ENCODE measurements around the gene SLC39A11. TPM values are rescaled to one million over a fixed set of nuclear protein-coding genes. Genes with fewer than 3 reads are reported as not detected.
A peak's percentile ranks its signal among the peaks of the same experiment; 100 is the strongest.

The SLC39A11 gene
- 10 to 100 TPM; 27.8 to 39.6 TPM for total RNA-seq

- Histone ChIP-seq H3K4me3 (peak within 1 kb of the TSS; percentile 63 to 78), H3K4me1 (peaks cover 28% of the 10 kb centered on the region), H3K9me3 (no peaks in the 10 kb centered on the region), H3K27me3 (no peaks in the 10 kb centered on the region), H3K27ac (peak within 1 kb of the TSS; percentile 29 to 70 (median 50)), H3K36me3 (replicated peaks in 1 of 2; ENCODE audit: insufficient read depth in 1 of 2, low read depth in 2 of 2) (no peaks in the 10 kb centered on the region)
- intact Hi-C loops (cut with DNase I): no loop called here
- ATAC-seq: peak; percentile 99
- DNase-seq: peak; percentile 92 to 95 (median 93)
- WGBS, 2 donors: 2 to 14% methylated on average over 18 to 23 of the region's 23 CpGs
- TF ChIP-seq POLR2A (IDR thresholded peaks at IDR 0.05) (peak in 2 of 3 donors; percentile 61 to 64), CTCF (IDR thresholded peaks at IDR 0.05) (peak in 3 of 7 experiments; percentile 7 to 30 (median 25))
These were observed at the start of gene SLC39A11 for GRCh38 chr17:73092523-73093135. Gene SLC39A11, minus strand, starts transcription at chr17:73092688. Its CDS starts 3,924 bp downstream, at chr17:73088764.

GRCh38 chr17:73141411-73141810, 48.9 kb upstream of the SLC39A11 start:
- H3K4me1 ChIP-seq: no peaks in the 10 kb centered on the region
- peaks cover 0 to 6% (median 0%) of the 10 kb centered on the region in 3 donors for H3K9me3 ChIP-seq
- peak overlapping the region in 1 of 4 donors; percentile 53 for H3K27ac ChIP-seq
- intact Hi-C loops (cut with DNase I): no loop called here
- no peaks in the 10 kb centered on the region for H3K27me3 ChIP-seq
- WGBS, 2 donors: 84 to 91% methylated on average over 6 of the region's 6 CpGs
- no peak overlapping the region for H3K4me3 ChIP-seq
- no peak for ATAC-seq
- no peak for TF ChIP-seq CTCF (IDR thresholded peaks at IDR 0.05)
- H3K36me3 ChIP-seq (replicated peaks in 1 of 2; ENCODE audit: insufficient read depth in 1 of 2, low read depth in 2 of 2): no peaks in the 10 kb centered on the region
- peak in 1 of 4 donors; percentile 17 for DNase-seq

- ATAC-seq: no peak
These were observed 48.1 kb upstream of the SLC39A11 start for GRCh38 chr17:73140566-73140965.

GRCh38 chr17:73139296-73139695, 46.8 kb upstream of the SLC39A11 start:
- intact Hi-C loops (cut with DNase I): no loop called here
- ATAC-seq: no peak
- no peak for DNase-seq
- Histone ChIP-seq H3K9me3 (peaks cover 0 to 2% (median 0%) of the 10 kb centered on the region in 3 donors), H3K4me3 (no peak overlapping the region), H3K36me3 (replicated peaks in 1 of 2; ENCODE audit: insufficient read depth in 1 of 2, low read depth in 2 of 2) (no peaks in the 10 kb centered on the region), H3K27ac (no peak overlapping the region), H3K4me1 (no peaks in the 10 kb centered on the region), H3K27me3 (no peaks in the 10 kb centered on the region)
- WGBS, 2 donors: 56 to 59% methylated on average over 4 of the region's 4 CpGs
- TF ChIP-seq POLR2A (IDR thresholded peaks at IDR 0.05) (no peak), CTCF (IDR thresholded peaks at IDR 0.05) (no peak)

More at GRCh38 chr17:73140566-73140965, 48.1 kb upstream of the SLC39A11 start:
- no peaks in the 10 kb centered on the region for H3K36me3 ChIP-seq (replicated peaks in 1 of 2; ENCODE audit: insufficient read depth in 1 of 2, low read depth in 2 of 2)
- intact Hi-C loops (cut with DNase I): no loop called here
- no peak for TF ChIP-seq CTCF (IDR thresholded peaks at IDR 0.05)
- no peak overlapping the region for H3K4me3 ChIP-seq
- no peaks in the 10 kb centered on the region for H3K27me3 ChIP-seq
- peaks cover 0 to 6% (median 0%) of the 10 kb centered on the region in 3 donors for H3K9me3 ChIP-seq
- no peaks in the 10 kb centered on the region for H3K4me1 ChIP-seq
- no peak for DNase-seq
- WGBS, 2 donors: 54 to 57% methylated on average over 5 of the region's 5 CpGs
- H3K27ac ChIP-seq: no peak overlapping the region

Measured in body of pancreas (tissue), 4 donors.